Ammon's horn (tissue), 1 donor: ENCODE measurements around the gene DDAH2.

Experiments used
- DNase-seq: peaks from one replicate; pipeline ENCODE4 v3.0.0-alpha.2; 2016; ENCODE audit warnings: low spot score

DDAH2 gene

GRCh38 chr6:31730631-31731086 is 1.6 kb upstream of the DDAH2 start:
- no peak for DNase-seq

GRCh38 chr6:31729979-31730630 is 1.0 kb upstream of the DDAH2 start:
- DNase-seq, result peak; percentile 89

GRCh38 chr6:31729515-31729978 is 448 bp upstream of the DDAH2 start:
- peak; percentile 84 for DNase-seq

- no peak for DNase-seq
Observed at GRCh38 chr6:31727717-31728671, 1.1 kb downstream of the DDAH2 start.

- peak; percentile 64 for DNase-seq
Observed at GRCh38 chr6:31727034-31727716, 1.9 kb downstream of the DDAH2 start.

GRCh38 chr6:31725502-31726350 is 3.4 kb downstream of the DDAH2 start:
- no peak for DNase-seq

- DNase-seq, result no peak
Observed at GRCh38 chr6:31723980-31724691, 5.0 kb downstream of the DDAH2 start.

- DNase-seq, result no peak
Observed at GRCh38 chr6:31723245-31723979, 5.7 kb downstream of the DDAH2 start, which contains the start of gene MPIG6B. Gene MPIG6B, plus strand, starts transcription at chr6:31723373. Its CDS starts 11 bp downstream, at chr6:31723384.

GRCh38 chr6:31722173-31722572 is 6.9 kb downstream of the DDAH2 start:
- no peak for DNase-seq

- no peak for DNase-seq
Observed at GRCh38 chr6:31721351-31722020, 7.6 kb downstream of the DDAH2 start, which contains the start of gene LY6G6C. Gene LY6G6C, minus strand, starts transcription at chr6:31721746. Its CDS starts 67 bp downstream, at chr6:31721679.

- DNase-seq, result no peak
Observed at GRCh38 chr6:31720196-31720770, 8.8 kb downstream of the DDAH2 start.

- DNase-seq, result no peak
Observed at GRCh38 chr6:31719001-31719400, 10.1 kb downstream of the DDAH2 start.

- no peak for DNase-seq
Observed at GRCh38 chr6:31718265-31718664, 10.8 kb downstream of the DDAH2 start.

GRCh38 chr6:31717499-31718222 is 11.4 kb downstream of the DDAH2 start:
- DNase-seq, result no peak

- no peak for DNase-seq
Observed at GRCh38 chr6:31715022-31715958, 13.8 kb downstream of the DDAH2 start, which contains the start of gene LY6G6D. Gene LY6G6D, plus strand, starts transcription at chr6:31715348. Its CDS starts 8 bp downstream, at chr6:31715356.

- DNase-seq, result no peak
Observed at GRCh38 chr6:31713991-31714684, 15.0 kb downstream of the DDAH2 start.
